Left hindlimb (tissue), 1 donor: Measurements from ENCODE around the gene LPCAT3.

Experiments
- DNase-seq: peaks from one replicate; pipeline ENCODE4 v3.0.0-alpha.2; 2018

Gene LPCAT3

GRCh38 chr12:6987956-6988553 lies 30.2 kb downstream of the LPCAT3 start:
- DNase-seq, result no peak

- DNase-seq, result no peak
Measured at GRCh38 chr12:6982532-6982931, 35.7 kb downstream of the LPCAT3 start.

GRCh38 chr12:6981152-6982052 lies 36.9 kb downstream of the LPCAT3 start:
- DNase-seq, result no peak

GRCh38 chr12:6980740-6981139 lies 37.5 kb downstream of the LPCAT3 start:
- no peak for DNase-seq

- no peak for DNase-seq
Measured at GRCh38 chr12:6980075-6980474, 38.2 kb downstream of the LPCAT3 start.

- no peak for DNase-seq
Measured at GRCh38 chr12:6979453-6979852, 38.8 kb downstream of the LPCAT3 start.

- no peak for DNase-seq
Measured at GRCh38 chr12:6979021-6979420, 39.3 kb downstream of the LPCAT3 start.

- no peak for DNase-seq
Measured at GRCh38 chr12:6978611-6979011, 39.7 kb downstream of the LPCAT3 start.

- no peak for DNase-seq
Measured at GRCh38 chr12:6978188-6978587, 40.1 kb downstream of the LPCAT3 start.

GRCh38 chr12:6977653-6978052 lies 40.6 kb downstream of the LPCAT3 start:
- DNase-seq, result no peak

- no peak for DNase-seq
Measured at GRCh38 chr12:6975297-6976032, 42.8 kb downstream of the LPCAT3 start.

GRCh38 chr12:6974180-6974579 lies 44.1 kb downstream of the LPCAT3 start:
- DNase-seq, result no peak

GRCh38 chr12:6970096-6970527 lies 48.2 kb downstream of the LPCAT3 start:
- no peak for DNase-seq

- no peak for DNase-seq
Measured at GRCh38 chr12:6968426-6968825, 49.9 kb downstream of the LPCAT3 start.

GRCh38 chr12:6967651-6968100 lies 50.6 kb downstream of the LPCAT3 start:
- DNase-seq, result no peak

- DNase-seq, result no peak
Measured at GRCh38 chr12:6966351-6966750, 51.9 kb downstream of the LPCAT3 start.

GRCh38 chr12:6965714-6966113 lies 52.6 kb downstream of the LPCAT3 start:
- DNase-seq, result no peak

- DNase-seq, result peak; percentile 87
Measured at GRCh38 chr12:6965026-6965661, 53.1 kb downstream of the LPCAT3 start.

- no peak for DNase-seq
Measured at GRCh38 chr12:6964605-6965025, 53.7 kb downstream of the LPCAT3 start.

- DNase-seq, result no peak
Measured at GRCh38 chr12:6963791-6964413, 54.4 kb downstream of the LPCAT3 start.

GRCh38 chr12:6963016-6963731 lies 55.1 kb downstream of the LPCAT3 start:
- DNase-seq, result no peak
